Right cardiac atrium (tissue), 5 donors: ENCODE results near the gene COPS7B. TPM values are rescaled to one million over a fixed set of nuclear protein-coding genes. Genes with fewer than 3 reads are reported as not detected.

Experiments used
- ATAC-seq, 2 donors: fragments of 200-7000 bp; cut with Tn5 transposase; one replicate each; pipeline versions ENCODE4 v1.8.0 to v1.9.1; 2020; ENCODE audit warnings: moderate library complexity in 2 of 2, mild to moderate bottlenecking in 1 of 2
- DNase-seq, 3 donors: peaks; one replicate each; pipeline ENCODE4 v3.0.0-alpha.2; 2020
- H3K27ac ChIP-seq: one replicate; pipeline ENCODE4 v1.5.1; 2013; ENCODE audit warnings: mild to moderate bottlenecking, low read length, control low read depth, moderate library complexity
- H3K27me3 ChIP-seq: one replicate; pipeline ENCODE4 v1.6.1; 2013; ENCODE audit not compliant: control insufficient read depth, insufficient read depth
- H3K4me1 ChIP-seq: one replicate; pipeline ENCODE4 v1.6.1; 2013; ENCODE audit warnings: low read length; ENCODE audit not compliant: control insufficient read depth, insufficient read depth
- H3K4me3 ChIP-seq: one replicate; pipeline ENCODE4 v1.5.1; 2013; ENCODE audit warnings: low read length, control low read depth
- H3K9me3 ChIP-seq: one replicate; pipeline ENCODE4 v1.6.1; 2013; ENCODE audit warnings: low read length; ENCODE audit not compliant: control insufficient read depth
- WGBS: extraction: QIAGEN DNeasy Blood & Tissue Kit; methylation state at CpG from one replicate; pipeline ENCODE4 v1.1.7; 2013; 5-methylcytosine and 5-hydroxymethylcytosine counted together
- intact Hi-C, 4 donors: fragments of 100-400 bp; cut with DNase I; formaldehyde crosslinking; loops; one replicate each; pipeline versions ENCODE4 v1.11.0 to v1.14.0; 2022 to 2023
- polyA plus RNA-seq: library from polyadenylated mRNA; stranded (reverse); fragments of 200-250 nt; gene quantifications from one replicate; pipeline ENCODE4 v1.2.3, GENCODE V29; 2013
- total RNA-seq, 4 donors: library from RNA; stranded (reverse); fragmentation: NEBNext Ultra II Directional; extraction: Animal tissue kit (Norgen Biotek cat#: 25700); gene quantifications; one replicate each; pipeline ENCODE4 v1.2.1, GENCODE V29; 2021
- donor health status: healthy with polysubstance abuse.
- donor health status: DM: no; HTN: yes; CAD: no.
- donor health status: DM: no; HTN: no; CAD: no.
- donor health status: DM: no; HTN: yes; CAD: no; lungs with severe emphysema.
- donor health status: DM: yes; HTN: yes; CAD: no.

The COPS7B gene
- total and polyA plus RNA-seq, 5 donors: 16.2 to 21.7 (median 18.0) TPM

DNA sequence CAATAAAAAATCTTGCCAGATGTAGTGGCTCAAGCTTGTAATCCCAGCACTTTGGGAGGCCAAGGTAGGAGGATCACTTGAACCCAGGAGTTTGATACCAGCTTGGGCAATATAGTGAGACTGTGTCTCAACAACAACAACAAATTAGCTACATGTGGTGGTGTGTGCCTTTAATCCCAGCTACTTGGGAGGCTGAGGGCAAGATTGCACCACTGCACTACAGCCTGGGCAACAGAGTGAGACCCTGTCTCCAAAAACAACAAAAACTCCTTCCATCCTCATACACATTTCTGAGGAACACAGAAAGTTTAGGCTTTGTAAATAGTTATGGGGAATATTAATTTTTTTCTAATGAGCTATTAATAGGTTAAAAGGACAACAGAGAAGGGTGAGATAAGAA lies 22.1 kb upstream of the COPS7B start:
- intact Hi-C loops: no loop called here
- Histone ChIP-seq H3K27ac (no peak overlapping the region), H3K4me3 (no peak overlapping the region), H3K4me1 (no peaks in the 10 kb centered on the region), H3K9me3 (no peaks in the 10 kb centered on the region), H3K27me3 (no peaks in the 10 kb centered on the region)
- DNase-seq (no peak), ATAC-seq (no peak)

DNA sequence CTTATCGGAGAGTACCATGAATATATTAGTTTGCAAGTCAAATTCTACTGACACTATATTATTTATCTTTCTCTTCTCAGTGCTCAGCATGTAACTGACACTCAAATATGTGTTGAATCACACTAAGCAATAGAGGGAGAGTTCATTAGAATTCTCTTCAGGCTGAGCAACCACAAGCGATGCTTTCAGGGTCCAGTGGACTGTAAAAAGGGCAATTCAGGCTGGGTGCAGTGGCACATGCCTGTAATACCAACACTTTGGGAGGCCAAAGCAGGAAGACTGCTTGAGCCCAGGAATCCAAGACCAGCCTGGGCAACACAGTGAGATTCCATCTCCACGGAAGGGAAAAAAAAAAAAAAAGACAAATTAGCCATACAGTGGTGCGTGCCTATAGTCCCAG lies 21.5 kb upstream of the COPS7B start:
- no peak overlapping the region for H3K27ac ChIP-seq
- ATAC-seq: no peak
- H3K9me3 ChIP-seq: no peaks in the 10 kb centered on the region
- DNase-seq: no peak
- intact Hi-C loops: no loop called here
- H3K4me3 ChIP-seq: no peak overlapping the region
- 86% methylated on average over 4 of the region's 4 CpGs for WGBS
- H3K27me3 ChIP-seq: no peaks in the 10 kb centered on the region
- H3K4me1 ChIP-seq: no peaks in the 10 kb centered on the region

DNA sequence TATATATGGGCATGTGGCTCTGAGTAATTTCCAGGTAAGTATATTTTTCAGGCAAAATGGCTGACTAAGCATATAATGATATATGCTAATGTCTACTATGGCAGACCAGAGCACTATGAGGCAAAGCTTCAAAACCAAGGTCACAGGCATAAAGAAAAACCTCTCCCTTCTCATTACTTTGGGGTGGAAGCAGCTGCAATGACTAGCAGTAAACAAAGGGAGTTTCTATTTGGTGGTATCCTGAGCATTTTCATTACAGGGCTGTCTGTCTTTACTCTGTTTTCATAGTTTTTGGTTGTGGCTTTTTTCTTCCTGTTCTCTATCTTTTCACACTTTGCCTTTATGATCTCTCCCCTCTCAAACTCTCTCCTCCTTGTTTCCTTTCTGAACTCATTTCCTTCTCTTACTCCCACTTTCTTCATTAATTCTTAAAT lies 20.7 kb upstream of the COPS7B start:
- ATAC-seq: no peak
- H3K9me3 ChIP-seq: no peaks in the 10 kb centered on the region
- H3K4me1 ChIP-seq: no peaks in the 10 kb centered on the region
- H3K27me3 ChIP-seq: no peaks in the 10 kb centered on the region
- no peak for DNase-seq
- no peak overlapping the region for H3K27ac ChIP-seq
- intact Hi-C loops: no loop called here
- no peak overlapping the region for H3K4me3 ChIP-seq

DNA sequence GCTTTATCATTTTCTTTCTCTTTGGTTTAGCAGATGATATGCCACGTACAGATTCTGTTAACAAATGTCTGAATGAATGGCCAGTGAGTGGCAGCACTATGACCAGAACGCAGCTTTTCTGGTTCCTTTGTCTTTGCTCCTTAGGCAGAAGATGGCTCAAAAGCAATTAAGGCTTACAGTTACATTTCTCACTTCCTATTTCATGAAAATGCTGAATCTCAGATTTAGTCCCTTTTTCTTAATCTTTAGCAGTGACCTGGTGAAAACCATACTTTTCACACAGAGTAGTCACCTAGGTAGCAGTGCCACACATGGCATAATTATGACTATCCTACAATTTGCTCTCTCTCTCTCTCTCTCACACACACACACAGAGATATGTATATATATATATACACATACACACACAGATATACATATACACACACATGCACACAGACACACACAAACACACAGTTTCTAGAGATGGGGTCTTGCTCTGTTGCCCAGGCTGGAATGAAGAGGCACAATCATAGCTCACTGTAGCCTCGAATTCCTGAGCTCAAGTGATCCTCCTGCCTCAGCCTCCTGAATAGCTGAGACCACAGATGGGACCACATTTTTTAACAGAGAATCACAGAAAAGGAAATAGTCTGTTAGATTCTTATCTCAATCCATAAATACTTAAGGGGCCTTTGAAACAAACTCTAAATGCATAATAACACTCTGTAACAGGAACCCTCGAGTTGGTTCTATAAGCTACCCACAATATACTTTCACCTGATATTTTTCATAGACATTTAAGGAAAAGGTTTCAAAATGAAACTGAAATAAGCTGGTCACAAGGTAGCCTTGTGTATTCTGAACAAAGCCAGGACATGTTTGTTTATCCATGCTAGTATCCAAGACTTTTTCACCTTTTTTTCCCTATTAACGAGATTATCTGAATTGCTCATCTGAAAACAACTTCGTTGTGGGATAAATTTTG lies 16.8 kb upstream of the COPS7B start:
- H3K4me1 ChIP-seq: no peaks in the 10 kb centered on the region
- no peaks in the 10 kb centered on the region for H3K27me3 ChIP-seq
- no peak for ATAC-seq
- no peaks in the 10 kb centered on the region for H3K9me3 ChIP-seq
- H3K4me3 ChIP-seq: no peak overlapping the region
- H3K27ac ChIP-seq: no peak overlapping the region
- intact Hi-C loops: no loop called here
- DNase-seq: no peak
- WGBS: 84% methylated on average over 6 of the region's 6 CpGs

DNA sequence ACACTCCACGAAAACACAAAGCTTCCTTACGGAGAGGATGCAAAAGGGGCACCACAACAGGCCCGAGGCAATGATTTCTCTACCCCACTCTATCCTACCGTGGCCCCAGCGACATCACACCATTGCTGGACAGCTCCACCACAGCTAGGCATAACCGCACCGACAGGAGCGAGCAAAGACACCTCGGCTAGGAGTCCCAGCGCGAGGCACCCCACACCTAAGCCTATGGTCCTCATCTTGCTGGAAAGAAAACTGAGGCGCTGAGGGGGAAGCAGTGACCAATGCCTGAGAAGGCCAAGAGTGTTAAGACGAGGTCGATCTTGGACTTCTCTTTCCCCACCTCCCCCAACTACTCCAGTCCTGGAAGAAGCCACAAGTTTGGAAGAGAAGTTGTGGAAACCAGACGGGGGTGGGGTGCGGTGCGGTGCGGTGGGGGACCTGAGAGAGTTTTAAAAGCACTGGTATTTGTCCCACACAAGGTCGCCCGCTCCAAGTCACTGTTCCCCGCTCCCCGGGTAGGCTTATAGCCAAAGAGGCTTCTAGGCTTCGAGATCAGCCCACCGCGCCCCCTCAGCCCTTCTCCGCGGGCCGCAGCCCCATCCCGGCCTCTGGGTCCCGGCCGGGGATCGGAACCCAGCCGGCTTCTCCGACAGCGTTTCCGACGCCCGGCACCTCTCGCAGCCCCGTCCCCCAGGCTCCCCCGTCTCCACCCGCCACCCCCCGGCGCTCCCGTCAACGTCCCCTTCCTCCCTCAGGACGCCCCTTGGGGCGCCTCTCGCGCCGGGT lies 5.9 kb upstream of the COPS7B start:
- peak in 1 of 2 donors; percentile 1 for ATAC-seq
- H3K27me3 ChIP-seq: no peaks in the 10 kb centered on the region
- peak in 2 of 3 donors; percentile 22 to 56 for DNase-seq
- H3K27ac ChIP-seq: peak overlapping the region; percentile 65
- no peaks in the 10 kb centered on the region for H3K9me3 ChIP-seq
- intact Hi-C loops: no loop called here
- WGBS: 7% methylated on average over 51 of the region's 51 CpGs
- peak overlapping the region; percentile 89 for H3K4me3 ChIP-seq
- H3K4me1 ChIP-seq: peaks cover 5% of the 10 kb centered on the region

DNA sequence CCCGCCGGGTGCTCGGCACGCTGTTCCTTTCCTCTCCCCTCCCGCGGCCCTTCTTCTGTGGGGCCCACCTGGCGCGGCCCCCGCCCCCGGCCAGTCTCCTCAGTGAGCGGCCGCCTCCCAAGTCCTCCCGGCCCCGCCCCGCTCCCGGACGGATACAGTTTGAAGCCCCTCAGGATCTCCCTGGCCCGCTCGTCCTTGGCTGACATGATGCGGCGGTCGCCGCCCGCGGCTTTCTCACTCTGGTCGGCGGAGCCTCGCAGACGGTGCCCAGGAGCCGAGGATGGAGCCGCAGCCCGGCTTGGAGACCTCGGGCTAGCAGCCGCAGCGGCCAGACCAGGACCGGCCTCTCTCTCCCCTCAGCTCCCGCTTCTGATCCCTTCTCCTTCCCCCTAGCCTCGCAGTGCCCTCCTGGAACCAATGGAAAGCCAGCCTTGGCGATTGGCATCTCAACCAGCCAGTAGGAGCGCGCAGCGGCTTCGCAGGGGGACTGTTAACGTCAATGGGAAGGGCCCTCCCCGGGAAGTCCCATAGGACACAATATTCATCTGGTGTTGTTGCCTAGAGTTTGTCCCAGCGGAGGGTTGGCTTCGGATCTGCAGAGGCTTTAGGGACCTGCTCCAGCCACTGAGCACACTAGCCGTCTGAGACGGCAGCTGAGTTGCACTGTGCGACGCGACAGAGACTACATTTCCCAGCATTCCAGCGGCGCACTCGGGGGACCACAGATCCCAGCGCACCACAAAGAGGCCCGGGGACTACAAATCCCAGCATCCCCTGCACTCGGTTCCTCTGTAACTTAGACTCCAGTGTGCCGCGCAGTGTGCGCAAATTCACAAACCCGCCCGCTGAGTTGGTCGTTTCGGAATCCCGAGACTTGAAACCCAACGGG lies 5.1 kb upstream of the COPS7B start, which contains the start of gene PDE6D:
Gene PDE6D (minus strand): TSS at position 374 of the 889 bp plus-strand sequence. CDS start 168 bp downstream, at position 206.
- under 1% methylated on average over 67 of the region's 67 CpGs for WGBS
- no peaks in the 10 kb centered on the region for H3K9me3 ChIP-seq
- intact Hi-C loops: no loop called here
- H3K27ac ChIP-seq: peak within 1 kb of the TSS; percentile 95
- H3K4me3 ChIP-seq: peak within 1 kb of the TSS; percentile 89
- H3K27me3 ChIP-seq: no peaks in the 10 kb centered on the region
- peak; percentile 98 to 100 (median 99) for DNase-seq
- peaks cover 6% of the 10 kb centered on the region for H3K4me1 ChIP-seq
- peak; percentile 98 for ATAC-seq

DNA sequence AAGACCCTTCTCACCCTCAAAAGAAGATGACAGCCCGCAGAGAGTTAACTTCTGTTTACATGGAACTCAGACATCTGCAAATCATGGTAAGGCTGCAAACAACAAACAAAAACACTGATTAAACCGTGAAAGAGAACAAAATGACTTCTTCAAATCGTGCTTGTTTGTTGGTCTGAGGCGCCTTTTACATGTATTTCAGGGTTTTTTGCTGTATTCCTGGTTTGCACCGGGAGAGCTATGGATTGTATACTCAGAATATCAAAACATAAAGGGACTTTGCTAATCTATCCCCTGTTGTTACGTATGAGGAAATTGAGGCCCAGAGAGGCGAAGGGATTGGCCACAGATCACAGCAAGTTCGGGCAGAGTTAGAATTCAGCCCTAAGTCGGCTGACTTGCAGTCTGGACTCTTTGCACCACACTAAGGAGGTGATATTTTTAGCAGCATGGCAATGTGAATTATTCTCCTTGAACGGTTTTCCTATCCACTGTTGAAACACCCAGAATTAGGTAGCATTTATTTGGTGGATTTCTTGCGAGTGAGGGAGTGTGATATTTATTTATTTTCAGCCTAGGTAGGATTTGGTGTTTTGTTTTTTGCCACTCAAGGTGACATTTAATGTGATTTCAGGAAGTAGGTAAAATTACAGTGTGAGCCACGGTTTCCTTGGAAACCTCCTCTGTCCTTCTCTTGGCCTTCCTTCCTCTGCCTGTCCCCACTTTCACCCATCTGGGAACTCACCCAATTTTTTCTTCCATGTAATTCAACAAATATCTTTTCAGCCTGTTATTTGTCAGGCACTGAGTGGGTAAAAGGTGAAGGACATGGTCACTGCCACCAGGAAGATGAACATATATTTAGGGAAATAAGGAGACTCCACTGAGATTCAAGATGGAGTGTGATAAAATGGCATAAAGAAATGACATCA lies 4.2 kb upstream of the COPS7B start:
- peak; percentile 4 to 7 for ATAC-seq
- 2% methylated on average over 12 of the region's 12 CpGs for WGBS
- intact Hi-C loops: no loop called here

DNA sequence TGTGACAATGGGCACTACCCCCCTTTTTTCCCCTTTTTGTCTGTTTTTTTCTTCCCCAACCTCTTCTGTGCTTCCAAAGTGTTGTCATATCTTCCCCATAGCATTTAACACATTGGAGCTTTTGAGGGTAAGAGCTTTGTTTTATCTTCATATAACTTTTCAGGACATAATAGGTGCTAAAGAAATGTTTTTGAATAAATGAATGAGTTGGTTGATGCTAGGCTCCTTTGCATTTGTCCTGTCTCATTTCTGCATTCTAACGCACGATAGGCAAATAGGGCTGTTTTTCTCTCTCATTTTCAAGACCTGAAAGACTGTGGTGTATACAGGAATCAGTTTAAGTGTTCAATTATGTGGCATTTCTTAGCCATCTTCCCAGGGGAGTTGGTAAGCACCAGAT lies 832 bp upstream of the COPS7B start:
- H3K4me1 ChIP-seq: peaks cover 6% of the 10 kb centered on the region
- H3K9me3 ChIP-seq: no peaks in the 10 kb centered on the region
- ATAC-seq (no peak), DNase-seq (no peak)
- H3K27me3 ChIP-seq: no peaks in the 10 kb centered on the region
- intact Hi-C loops: no loop called here
- H3K4me3 ChIP-seq: no peak overlapping the region
- 83% methylated on average over 2 of the region's 2 CpGs for WGBS
- no peak overlapping the region for H3K27ac ChIP-seq

More for the DNA sequence above, 4.2 kb upstream of the COPS7B start:
- DNase-seq: peak in 1 of 3 donors; percentile 44
- H3K27ac ChIP-seq: peak overlapping the region; percentile 95
- no peaks in the 10 kb centered on the region for H3K27me3 ChIP-seq
- H3K9me3 ChIP-seq: no peaks in the 10 kb centered on the region
- peak overlapping the region; percentile 89 for H3K4me3 ChIP-seq
- H3K4me1 ChIP-seq: peaks cover 8% of the 10 kb centered on the region

DNA sequence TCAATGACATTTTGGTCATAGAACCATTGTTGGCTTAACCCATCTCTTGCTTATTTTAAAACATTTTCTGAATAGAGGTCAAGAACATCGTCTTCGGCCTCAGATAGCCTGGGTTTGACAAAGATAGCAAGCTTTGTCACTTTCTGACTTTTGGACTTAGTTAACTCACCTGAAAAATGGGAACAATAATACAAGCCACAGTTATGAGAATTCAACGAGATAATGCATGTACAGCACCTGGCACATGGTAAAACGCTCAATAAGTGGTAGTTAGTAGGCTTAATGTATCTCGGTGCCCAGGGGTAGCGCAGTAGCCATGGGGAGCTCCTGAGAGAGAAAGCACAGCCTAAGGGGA lies 446 bp upstream of the COPS7B start:
- H3K27ac ChIP-seq: peak overlapping the region; percentile 46

DNA sequence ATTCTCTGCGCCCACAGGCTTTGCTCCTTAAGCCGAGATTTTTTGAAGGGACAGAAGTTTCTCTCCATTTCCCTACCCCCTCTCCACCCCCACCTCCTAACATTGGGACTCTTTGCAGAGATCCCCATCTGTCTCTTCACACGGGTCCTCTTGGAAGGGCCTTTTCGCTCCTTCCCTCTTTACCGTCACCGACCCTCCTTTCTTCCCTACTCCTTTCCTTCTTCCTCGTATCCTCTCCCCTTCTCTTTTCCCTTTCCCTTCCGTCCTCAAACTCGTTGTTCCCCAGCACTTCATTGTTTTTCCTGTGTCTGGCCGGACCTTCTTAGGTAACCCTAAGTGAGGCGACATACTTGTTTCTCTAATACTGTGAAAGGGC lies 660 bp downstream of the COPS7B start:
- H3K4me1 ChIP-seq: peaks cover 6% of the 10 kb centered on the region
- 15% methylated on average over 11 of the region's 11 CpGs for WGBS
- intact Hi-C loops: no loop called here

More for the DNA sequence above, 446 bp upstream of the COPS7B start:
- ATAC-seq: no peak
- DNase-seq: no peak
- intact Hi-C loops: no loop called here
- peak overlapping the region; percentile 79 for H3K4me3 ChIP-seq
- no peaks in the 10 kb centered on the region for H3K27me3 ChIP-seq
- peaks cover 6% of the 10 kb centered on the region for H3K4me1 ChIP-seq
- H3K9me3 ChIP-seq: no peaks in the 10 kb centered on the region
- WGBS: 45% methylated on average over 6 of the region's 6 CpGs

More for the DNA sequence above, 660 bp downstream of the COPS7B start:
- Histone ChIP-seq H3K4me3 (peak overlapping the region; percentile 79), H3K27me3 (no peaks in the 10 kb centered on the region), H3K9me3 (no peaks in the 10 kb centered on the region), H3K27ac (no peak overlapping the region)
- ATAC-seq (no peak), DNase-seq (no peak)
